ENCODE measurements around the gene TMUB1. TPM values are rescaled to one million over a fixed set of nuclear protein-coding genes. Genes with fewer than 3 reads are reported as not detected.

TMUB1 gene
- total and polyA plus RNA-seq, 9 of the 15 experiments (the other 6 are each of a cell fraction or from before 2014, with no cell fraction given), result 0.14 to 241 (median 74.1) TPM

DNA sequence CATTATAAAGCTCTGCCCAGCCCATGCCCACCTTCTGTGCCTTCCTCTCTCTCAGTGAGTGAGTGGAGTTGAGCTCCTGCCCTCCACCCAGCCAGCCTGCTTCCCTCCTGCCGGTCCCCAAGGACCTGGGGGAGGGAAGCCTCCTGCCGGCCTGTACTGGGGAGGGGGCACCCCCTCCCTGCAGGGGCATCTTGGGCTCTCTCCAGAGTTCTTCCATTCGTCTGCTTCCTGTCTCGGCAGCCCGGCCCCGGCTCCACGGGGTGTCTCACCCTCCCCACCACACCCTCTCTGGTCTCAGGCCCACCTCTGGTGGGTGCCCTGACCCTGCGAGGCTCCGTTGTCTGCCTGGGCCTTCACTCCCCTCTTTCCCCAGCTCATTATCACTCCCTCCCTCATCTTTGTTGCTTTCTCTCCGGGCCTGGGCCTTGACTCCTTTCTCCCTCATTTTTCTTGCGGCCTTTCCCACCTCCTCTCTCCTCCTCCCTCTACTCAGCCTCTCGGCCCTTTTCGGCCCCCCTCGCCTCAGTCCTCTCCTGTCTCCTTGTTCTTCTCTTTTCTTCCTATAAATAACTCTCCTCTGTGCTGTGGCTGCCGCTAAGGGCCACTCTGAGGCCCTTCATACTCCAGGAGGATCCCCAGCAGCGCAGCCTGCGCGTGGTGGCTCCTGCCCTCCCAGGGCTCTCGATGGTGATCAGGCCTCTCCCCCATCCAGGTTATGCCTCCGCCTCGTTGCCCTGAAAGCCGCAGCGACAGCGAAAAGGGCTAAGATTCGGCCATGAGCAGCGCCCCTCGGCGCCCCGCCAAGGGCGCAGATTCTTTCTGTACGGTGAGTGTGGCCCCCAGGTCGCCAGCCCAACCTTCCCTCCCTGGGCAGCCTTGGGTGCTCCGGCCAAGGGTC, 21.8 kb downstream of the TMUB1 start (continued):
- TF ChIP-seq, protein P1, sequence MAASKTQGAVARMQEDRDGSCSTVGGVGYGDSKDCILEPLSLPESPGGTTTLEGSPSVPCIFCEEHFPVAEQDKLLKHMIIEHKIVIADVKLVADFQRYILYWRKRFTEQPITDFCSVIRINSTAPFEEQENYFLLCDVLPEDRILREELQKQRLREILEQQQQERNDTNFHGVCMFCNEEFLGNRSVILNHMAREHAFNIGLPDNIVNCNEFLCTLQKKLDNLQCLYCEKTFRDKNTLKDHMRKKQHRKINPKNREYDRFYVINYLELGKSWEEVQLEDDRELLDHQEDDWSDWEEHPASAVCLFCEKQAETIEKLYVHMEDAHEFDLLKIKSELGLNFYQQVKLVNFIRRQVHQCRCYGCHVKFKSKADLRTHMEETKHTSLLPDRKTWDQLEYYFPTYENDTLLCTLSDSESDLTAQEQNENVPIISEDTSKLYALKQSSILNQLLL (CRISPR knock-in tag; IDR thresholded peaks at IDR 0.05; ENCODE audit: borderline replicate concordance), result no peak
- no peak for TF ChIP-seq ZNF253 (CRISPR knock-in tag; conservative IDR thresholded peaks at IDR 0.05)
- TF ChIP-seq MGA (IDR thresholded peaks at IDR 0.05), result no peak
- no peak for TF ChIP-seq ZNF133 (CRISPR knock-in tag; IDR thresholded peaks at IDR 0.05)
- no peak for TF ChIP-seq ZNF764 (CRISPR knock-in tag; IDR thresholded peaks at IDR 0.05; ENCODE audit: low read depth)
- TF ChIP-seq MCM7 (IDR thresholded peaks at IDR 0.05), result no peak
- TF ChIP-seq RBM25 (IDR thresholded peaks at IDR 0.05; ENCODE audit: low read depth, low read length, severe bottlenecking), result no peak
- TF ChIP-seq MXD1 (CRISPR knock-in tag; IDR thresholded peaks at IDR 0.05; ENCODE audit: borderline replicate concordance, poor library complexity, severe bottlenecking), result no peak
- peak; percentile 47; the same call in 1 of the 2 replicates for TF ChIP-seq ZBTB26 (CRISPR knock-in tag; IDR thresholded peaks at IDR 0.05)

All from K562 (cell line).